Measurements from ENCODE around the gene BBIP1. TPM values are rescaled to one million over a fixed set of nuclear protein-coding genes. Genes with fewer than 3 reads are reported as not detected.
A peak's percentile ranks its signal among the peaks of the same experiment; 100 is the strongest.

BBIP1 gene
- total and polyA plus RNA-seq, 10 of the 15 experiments (the other 5 are each of a cell fraction or from before 2014, with no cell fraction given), result 13.8 to 40.8 (median 31.3) TPM

GRCh38 chr10:110865186-110865808 is 53.7 kb downstream of the BBIP1 start:
- Histone ChIP-seq H2AFZ (ENCODE audit: control insufficient read depth, low read depth, low read length) (peak overlapping the region; percentile 24; the same call in 1 of the 2 replicates), H3K36me3 (ENCODE audit: control insufficient read depth in 2 of 2, insufficient read depth in 2 of 2, low read length in 1 of 2) (no peaks in the 10 kb centered on the region), H3K4me2 (ENCODE audit: control insufficient read depth, insufficient read depth) (peak overlapping the region; percentile 91), H3K9me3 (replicated peaks; ENCODE audit: control insufficient read depth, insufficient read depth, low read length) (no peaks in the 10 kb centered on the region), H3K79me2 (ENCODE audit: control insufficient read depth, insufficient read depth, low read length) (peaks cover 12% of the 10 kb centered on the region), H4K20me1 (ENCODE audit: control insufficient read depth, insufficient read depth) (no peaks in the 10 kb centered on the region), H3K4me1 (ENCODE audit: control insufficient read depth, insufficient read depth, low read length) (peaks cover 93% of the 10 kb centered on the region), H3K4me3 (peak overlapping the region; percentile 62; the same call in 1 of the 2 replicates), H3K27me3 (replicated peaks in 1 of 2; ENCODE audit: control insufficient read depth in 2 of 2, insufficient read depth in 2 of 2, low read length in 1 of 2) (no peaks in the 10 kb centered on the region), H3K27ac (ENCODE audit: control insufficient read depth, insufficient read depth) (peak overlapping the region; percentile 99), H3K9ac (ENCODE audit: control insufficient read depth, insufficient read depth, low read length) (peak overlapping the region; percentile 80)
- ChIA-PET SMC1A (ENCODE audit: uncharacterized antibody, unreplicated experiment) (interaction anchor here (0.6 to 5.1 kb wide), 27 partner anchors 7 to 315 kb away, joined by 3 to 139 read pairs (median 4); partner anchors contain the start of genes BBIP1 and SHOC2), POLR2A (interaction anchor here (0.7 to 5.2 kb wide), 21 partner anchors 13 to 193 kb away, joined by 3 to 78 read pairs (median 5); partner anchors contain the start of genes BBIP1 and SHOC2), CTCF (interaction anchor here (0.7 to 5.2 kb wide), 9 partner anchors 12 to 119 kb away, joined by 3 to 53 read pairs (median 5); no protein-coding TSS in a partner anchor), RAD21 (ENCODE audit: unreplicated experiment) (interaction anchor here (0.7 to 5.3 kb wide), 19 partner anchors 11 to 954 kb away, joined by 3 to 138 read pairs (median 5); partner anchors contain the start of genes BBIP1 and SHOC2)
- ATAC-seq (peak; percentile 3), FAIRE-seq (no peak), DNase-seq (ENCODE audit: low read depth, low spot score) (no peak)
- in situ Hi-C loops (cut with MboI) (no loop called here), intact Hi-C loops (cut with micrococcal nuclease; ENCODE audit: unreplicated experiment) (loop anchor here (2.0 to 5.0 kb wide), 2 partner anchors 54 to 788 kb away; partner anchors contain the start of genes BBIP1 and SHOC2)
- WGBS (ENCODE audit: insufficient coverage, insufficient replicate concordance, low lambda C conversion rate, missing lambda C conversion rate), result 9% methylated on average over 6 of the region's 6 CpGs
- no TSS peak for BruUV-seq (replicated peaks)
- TF ChIP-seq EED (IDR thresholded peaks at IDR 0.05; ENCODE audit: low read depth), result no peak
- TF ChIP-seq IKZF1 (conservative IDR thresholded peaks at IDR 0.05), result no peak
- no peak for TF ChIP-seq POLR2AphosphoS2 (IDR thresholded peaks at IDR 0.05; ENCODE audit: low read depth, low read length)
- peak; percentile 2; the same call in 1 of the 2 replicates for TF ChIP-seq CHD1 (IDR thresholded peaks at IDR 0.05; ENCODE audit: low read depth, low read length)
- no peak for TF ChIP-seq WRNIP1 (IDR thresholded peaks at IDR 0.05; ENCODE audit: borderline replicate concordance, low read depth, low read length)
- TF ChIP-seq PML (IDR thresholded peaks at IDR 0.05; ENCODE audit: low read length), result no peak
- no peak for TF ChIP-seq CREB1 (IDR thresholded peaks at IDR 0.05; ENCODE audit: low read depth)

All from GM12878 (cell line).